GM12878 (cell line): ENCODE measurements around the gene CALHM3. TPM values are rescaled to one million over a fixed set of nuclear protein-coding genes. Genes with fewer than 3 reads are reported as not detected.
"Not testable (repeated sequence)": the region's sequence is repeated elsewhere in the genome, so short reads cannot be mapped to it uniquely, and the experiment has no call there.

Experiments
- ATAC-seq: fragments of 200-7000 bp; cut with Tn5 transposase; 3 replicates; pipeline ENCODE4 v1.9.1; 2020; ENCODE audit warnings: mild to moderate bottlenecking, moderate library complexity
- BruUV-seq: library from RNA; stranded (reverse); fragments of 400-500 nt; replicated peaks from 2 replicates; lab custom pipeline; 2021; lab: Mats Ljungman, UMichigan
- CTCF ChIA-PET: fragments of 300-600 bp; sonication (Branson Sonifier 250); formaldehyde crosslinking; extraction: SDS; loops from one replicate; lab custom pipeline; 2021; ENCODE audit warnings: inconsistent platforms; lab: Yijun Ruan, JAX
- POLR2A ChIA-PET: fragments of 350-600 bp; formaldehyde crosslinking; extraction: SDS; loops from one replicate; lab custom pipeline; 2021; ENCODE audit warnings: inconsistent platforms; lab: Charles Lee
- RAD21 ChIA-PET: fragments of 300-600 bp; sonication (Branson Sonifier 250); formaldehyde crosslinking; loops from one replicate; lab custom pipeline; 2023; ENCODE audit warnings: antibody characterized with exemption; ENCODE audit not compliant: unreplicated experiment; lab: Charles Lee
- SMC1A ChIA-PET: fragments of 300-600 bp; sonication (Branson Sonifier 250); formaldehyde crosslinking; loops from one replicate; lab custom pipeline; 2023; ENCODE audit not compliant: unreplicated experiment, uncharacterized antibody; lab: Charles Lee
- DNase-seq: peaks from one replicate; pipeline ENCODE4 v3.0.0-alpha.2; 2011; ENCODE audit warnings: low read depth, low spot score
- FAIRE-seq: peaks from 3 replicates; lab custom pipeline; 2011; peaks lifted over from hg19 to GRCh38; lab: Jason Lieb, UNC
- H2AFZ ChIP-seq: 2 replicates; pipeline ENCODE4 v1.6.0; 2011; ENCODE audit warnings: low read depth, low read length, control low read depth; ENCODE audit not compliant: control insufficient read depth
- H3K27ac ChIP-seq: 2 replicates; pipeline ENCODE4 v1.5.1; 2011; ENCODE audit warnings: control low read depth; ENCODE audit not compliant: control insufficient read depth, insufficient read depth
- H3K27me3 ChIP-seq, 2 experiments: replicated peaks in 1 of 2; 2 replicates each; pipeline versions ENCODE4 v1.6.0 to v1.6.1; 2011; ENCODE audit warnings: low read length in 1 of 2; ENCODE audit not compliant: control insufficient read depth in 2 of 2, insufficient read depth in 2 of 2
- H3K36me3 ChIP-seq, 2 experiments: 2 replicates each; pipeline ENCODE4 v1.5.1; 2011; ENCODE audit warnings: low read length in 1 of 2; ENCODE audit not compliant: control insufficient read depth in 2 of 2, insufficient read depth in 2 of 2
- H3K4me1 ChIP-seq: 2 replicates; pipeline ENCODE4 v1.6.1; 2011; ENCODE audit warnings: mild to moderate bottlenecking, low read length, moderate library complexity, mixed read lengths; ENCODE audit not compliant: control insufficient read depth, insufficient read depth
- H3K4me2 ChIP-seq: 2 replicates; pipeline ENCODE4 v1.6.0; 2011; ENCODE audit warnings: control low read depth; ENCODE audit not compliant: control insufficient read depth, insufficient read depth
- H3K4me3 ChIP-seq: fragments of 200-600 bp; sonication (generic); 2 replicates; pipeline ENCODE4 v1.5.1; 2016
- H3K79me2 ChIP-seq: 2 replicates; pipeline ENCODE4 v1.6.0; 2011; ENCODE audit warnings: low read length; ENCODE audit not compliant: control insufficient read depth, insufficient read depth
- H3K9ac ChIP-seq: 2 replicates; pipeline ENCODE4 v1.8.0; 2011; ENCODE audit warnings: low read length, control low read depth, mixed read lengths; ENCODE audit not compliant: control insufficient read depth, insufficient read depth
- H3K9me3 ChIP-seq: replicated peaks from 3 replicates; pipeline ENCODE4 v1.5.1; 2011; ENCODE audit warnings: mild to moderate bottlenecking, low read length; ENCODE audit not compliant: control insufficient read depth, insufficient read depth
- H4K20me1 ChIP-seq: 2 replicates; pipeline ENCODE4 v1.6.0; 2011; ENCODE audit not compliant: control insufficient read depth, insufficient read depth
- PBX3 ChIP-seq: IDR thresholded peaks from 2 replicates; pipeline ENCODE4 v1.6.1; 2011; ENCODE audit warnings: mild to moderate bottlenecking, low read depth, low read length, moderate library complexity; ENCODE audit not compliant: insufficient replicate concordance
- POLR2AphosphoS2 ChIP-seq: IDR thresholded peaks from 2 replicates; pipeline ENCODE4 v1.6.1; 2011; ENCODE audit warnings: low read depth, mild to moderate bottlenecking, low read length, improper control_type of control experiment, moderate library complexity
- SMAD5 ChIP-seq: IDR thresholded peaks from 2 replicates; pipeline ENCODE4 v1.6.1; 2016; ENCODE audit warnings: antibody characterized with exemption, low read depth
- ZSCAN29 ChIP-seq: fragments of 450-650 bp; IDR thresholded peaks from 2 replicates; pipeline ENCODE4 v1.6.1; 2017; ENCODE audit warnings: mild to moderate bottlenecking, moderate library complexity
- WGBS: methylation state at CpG from one replicate; pipeline ENCODE4 v1.1.6; 2016; ENCODE audit warnings: low lambda C conversion rate; ENCODE audit not compliant: insufficient replicate concordance, insufficient coverage; ENCODE audit errors: missing lambda C conversion rate; 5-methylcytosine and 5-hydroxymethylcytosine counted together
- in situ Hi-C: fragments of 300-500 bp; cut with MboI; formaldehyde crosslinking; loops from 9 replicates; pipeline ENCODE4 v1.14.3; 2018; ENCODE audit warnings: mixed read lengths
- intact Hi-C: fragments of 100-400 bp; cut with micrococcal nuclease; formaldehyde crosslinking; loops from one replicate; pipeline ENCODE4 v1.14.2; 2022; ENCODE audit not compliant: unreplicated experiment
- polyA plus RNA-seq, 11 experiments: library from polyadenylated mRNA; depleted of rRNA in 4 of 11; unstranded in 6 of 11; stranded (reverse) in 5 of 11; fragments of >200 nt; fragmentation: Nextera tagmentation in 4 of 11; fragmentation: Illumina TruSeq in 1 of 11; extraction: Ambion mirVana in 4 of 11; extraction: Trizol in 1 of 11; gene quantifications; 1 replicate in 1 of 11; 2 replicates in 10 of 11; pipeline versions ENCODE4 v1.2.1 to v1.2.3, GENCODE V29; 2011 to 2016; ENCODE audit warnings: inconsistent platforms in 2 of 11, missing spikeins in 2 of 11, low read depth in 1 of 11
- total RNA-seq, 4 experiments: library from RNA; depleted of rRNA in 3 of 4; stranded (reverse); fragments of >200 nt in 3 of 4; fragmentation: Illumina TruSeq in 1 of 4; extraction: Trizol in 1 of 4; gene quantifications; 2 replicates each; pipeline versions ENCODE4 v1.2.1 to v1.2.3, GENCODE V29; 2013 to 2021
- TF ChIP-seq, protein P1 (sequence below): IDR thresholded peaks from 2 replicates; pipeline ENCODE4 v1.6.1; 2012; ENCODE audit warnings: mild to moderate bottlenecking, low read depth, low read length
- TF ChIP-seq, protein P2 (sequence below): IDR thresholded peaks from 2 replicates; pipeline ENCODE4 v1.6.1; 2011; ENCODE audit warnings: borderline replicate concordance, low read depth, mild to moderate bottlenecking, moderate library complexity, low read length; ENCODE audit not compliant: insufficient read depth, poor library complexity, severe bottlenecking

CALHM3 gene
- total and polyA plus RNA-seq, 10 of the 15 experiments (the other 5 are each of a cell fraction or from before 2014, with no cell fraction given), result 0.03 to 0.42 (median 0.11) TPM; not detected in 5

DNA sequence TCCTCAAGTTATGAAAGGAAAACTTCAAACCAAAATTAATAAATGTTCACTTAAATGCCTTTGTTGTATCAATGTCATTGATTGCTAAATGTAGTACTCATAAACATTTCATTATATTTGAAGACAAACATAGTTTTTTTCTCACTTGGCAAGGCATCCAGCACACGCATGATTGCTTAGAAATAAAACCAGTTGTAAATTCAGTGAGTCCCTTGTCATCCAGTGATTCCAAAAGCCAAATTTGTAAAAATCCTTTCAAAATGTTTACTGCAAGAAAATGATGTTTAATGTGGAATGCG is 8.3 kb upstream of the CALHM3 start (continued):
- no peak for TF ChIP-seq PBX3
- TF ChIP-seq POLR2AphosphoS2, result no peak
- TF ChIP-seq, protein P1, sequence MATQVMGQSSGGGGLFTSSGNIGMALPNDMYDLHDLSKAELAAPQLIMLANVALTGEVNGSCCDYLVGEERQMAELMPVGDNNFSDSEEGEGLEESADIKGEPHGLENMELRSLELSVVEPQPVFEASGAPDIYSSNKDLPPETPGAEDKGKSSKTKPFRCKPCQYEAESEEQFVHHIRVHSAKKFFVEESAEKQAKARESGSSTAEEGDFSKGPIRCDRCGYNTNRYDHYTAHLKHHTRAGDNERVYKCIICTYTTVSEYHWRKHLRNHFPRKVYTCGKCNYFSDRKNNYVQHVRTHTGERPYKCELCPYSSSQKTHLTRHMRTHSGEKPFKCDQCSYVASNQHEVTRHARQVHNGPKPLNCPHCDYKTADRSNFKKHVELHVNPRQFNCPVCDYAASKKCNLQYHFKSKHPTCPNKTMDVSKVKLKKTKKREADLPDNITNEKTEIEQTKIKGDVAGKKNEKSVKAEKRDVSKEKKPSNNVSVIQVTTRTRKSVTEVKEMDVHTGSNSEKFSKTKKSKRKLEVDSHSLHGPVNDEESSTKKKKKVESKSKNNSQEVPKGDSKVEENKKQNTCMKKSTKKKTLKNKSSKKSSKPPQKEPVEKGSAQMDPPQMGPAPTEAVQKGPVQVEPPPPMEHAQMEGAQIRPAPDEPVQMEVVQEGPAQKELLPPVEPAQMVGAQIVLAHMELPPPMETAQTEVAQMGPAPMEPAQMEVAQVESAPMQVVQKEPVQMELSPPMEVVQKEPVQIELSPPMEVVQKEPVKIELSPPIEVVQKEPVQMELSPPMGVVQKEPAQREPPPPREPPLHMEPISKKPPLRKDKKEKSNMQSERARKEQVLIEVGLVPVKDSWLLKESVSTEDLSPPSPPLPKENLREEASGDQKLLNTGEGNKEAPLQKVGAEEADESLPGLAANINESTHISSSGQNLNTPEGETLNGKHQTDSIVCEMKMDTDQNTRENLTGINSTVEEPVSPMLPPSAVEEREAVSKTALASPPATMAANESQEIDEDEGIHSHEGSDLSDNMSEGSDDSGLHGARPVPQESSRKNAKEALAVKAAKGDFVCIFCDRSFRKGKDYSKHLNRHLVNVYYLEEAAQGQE, result no peak
- no peak for TF ChIP-seq ZSCAN29
- TF ChIP-seq SMAD5, result no peak
- TF ChIP-seq, protein P2, sequence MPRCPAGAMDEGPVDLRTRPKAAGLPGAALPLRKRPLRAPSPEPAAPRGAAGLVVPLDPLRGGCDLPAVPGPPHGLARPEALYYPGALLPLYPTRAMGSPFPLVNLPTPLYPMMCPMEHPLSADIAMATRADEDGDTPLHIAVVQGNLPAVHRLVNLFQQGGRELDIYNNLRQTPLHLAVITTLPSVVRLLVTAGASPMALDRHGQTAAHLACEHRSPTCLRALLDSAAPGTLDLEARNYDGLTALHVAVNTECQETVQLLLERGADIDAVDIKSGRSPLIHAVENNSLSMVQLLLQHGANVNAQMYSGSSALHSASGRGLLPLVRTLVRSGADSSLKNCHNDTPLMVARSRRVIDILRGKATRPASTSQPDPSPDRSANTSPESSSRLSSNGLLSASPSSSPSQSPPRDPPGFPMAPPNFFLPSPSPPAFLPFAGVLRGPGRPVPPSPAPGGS, result no peak

- 52% methylated on average over 8 of the region's 8 CpGs for WGBS
- CTCF ChIA-PET, result interaction anchor here (0.6 to 7.6 kb wide), 17 partner anchors 11 to 564 kb away, joined by 3 to 175 read pairs (median 7); partner anchors contain the start of gene CALHM2
- BruUV-seq, H3K27me3 ChIP-seq, H3K79me2 ChIP-seq, H3K4me2 ChIP-seq, H3K9me3 ChIP-seq, DNase-seq, H3K4me1 ChIP-seq, in situ Hi-C loops, POLR2A ChIA-PET, H3K4me3 ChIP-seq, H3K9ac ChIP-seq, H2AFZ ChIP-seq, H3K27ac ChIP-seq, FAIRE-seq, ATAC-seq, H3K36me3 ChIP-seq, H4K20me1 ChIP-seq: not testable (repeated sequence)
- RAD21 ChIA-PET, result interaction anchor here (0.9 to 4.5 kb wide), 4 partner anchors 12 to 106 kb away, joined by 3 to 66 read pairs (median 5); no protein-coding TSS in a partner anchor
- intact Hi-C loops, result loop anchor here (5.0 kb wide), 1 partner anchor 650 kb away; the partner anchor contains the start of gene CYP17A1
- SMC1A ChIA-PET, result interaction anchor here (1.0 to 2.6 kb wide), 8 partner anchors 10 to 569 kb away, joined by 3 to 43 read pairs (median 4); partner anchors contain the start of gene CNNM2
Observed at GRCh38 chr10:103486635-103487409, 7.8 kb upstream of the CALHM3 start.
